H9 (cell line): Measurements from ENCODE around the gene TRIOBP. TPM values are rescaled to one million over a fixed set of nuclear protein-coding genes. Genes with fewer than 3 reads are reported as not detected.

Experiments
- DNase-seq: peaks from one replicate; pipeline ENCODE4 v3.0.0-alpha.2; 2017
- H2AFZ ChIP-seq: one replicate; pipeline ENCODE4 v1.6.1; 2013; ENCODE audit warnings: mild to moderate bottlenecking, low read length, control low read depth, moderate library complexity
- H2AK5ac ChIP-seq: 2 replicates; pipeline ENCODE4 v1.6.1; 2013; ENCODE audit warnings: low read length, control low read depth, mixed read lengths; ENCODE audit not compliant: insufficient read length
- H2BK120ac ChIP-seq: one replicate; pipeline ENCODE4 v1.6.1; 2013; ENCODE audit warnings: low read depth, mild to moderate bottlenecking, low read length, control low read depth, inconsistent platforms; ENCODE audit not compliant: poor library complexity, severe bottlenecking
- H2BK12ac ChIP-seq: 2 replicates; pipeline ENCODE4 v1.6.1; 2013; ENCODE audit warnings: low read length, control low read depth, mixed read lengths, low read depth; ENCODE audit not compliant: insufficient read length
- H2BK15ac ChIP-seq: 2 replicates; pipeline ENCODE4 v1.6.1; 2013; ENCODE audit warnings: low read depth, low read length, control low read depth
- H2BK20ac ChIP-seq: one replicate; pipeline ENCODE4 v1.6.1; 2013; ENCODE audit warnings: low read depth, mild to moderate bottlenecking, low read length, control low read depth, inconsistent platforms; ENCODE audit not compliant: poor library complexity, severe bottlenecking
- H2BK5ac ChIP-seq: 2 replicates; pipeline ENCODE4 v1.6.1; 2013; ENCODE audit warnings: low read length, control low read depth, mixed read lengths; ENCODE audit not compliant: insufficient read length
- H3K14ac ChIP-seq: 2 replicates; pipeline ENCODE4 v1.6.1; 2013; ENCODE audit warnings: low read length, control low read depth; ENCODE audit not compliant: insufficient read depth
- H3K18ac ChIP-seq: 2 replicates; pipeline ENCODE4 v1.6.1; 2013; ENCODE audit warnings: low read depth, mild to moderate bottlenecking, mixed read lengths, low read length, control low read depth; ENCODE audit not compliant: insufficient read length
- H3K23ac ChIP-seq: 2 replicates; pipeline ENCODE4 v1.6.1; 2013; ENCODE audit warnings: low read length, control low read depth, mixed read lengths, low read depth; ENCODE audit not compliant: insufficient read length
- H3K23me2 ChIP-seq: 2 replicates; pipeline ENCODE4 v1.6.1; 2013; ENCODE audit warnings: low read depth, mild to moderate bottlenecking, mixed read lengths, low read length, control low read depth; ENCODE audit not compliant: insufficient read length, poor library complexity, severe bottlenecking
- H3K27ac ChIP-seq: 2 replicates; pipeline ENCODE4 v1.5.1; 2013; ENCODE audit warnings: low read length, control low read depth, mixed read lengths, low read depth; ENCODE audit not compliant: insufficient read length
- H3K27me3 ChIP-seq: 2 replicates; pipeline ENCODE4 v1.6.1; 2013; ENCODE audit warnings: low read length, control low read depth, inconsistent platforms; ENCODE audit not compliant: insufficient read depth
- H3K4ac ChIP-seq: 2 replicates; pipeline ENCODE4 v1.6.1; 2013; ENCODE audit warnings: low read depth, mild to moderate bottlenecking, control low read depth, inconsistent platforms, low read length, moderate library complexity
- H3K4me1 ChIP-seq: 2 replicates; pipeline ENCODE4 v1.6.1; 2013; ENCODE audit warnings: low read length, control low read depth, inconsistent platforms; ENCODE audit not compliant: insufficient read depth
- H3K4me2 ChIP-seq: 2 replicates; pipeline ENCODE4 v1.6.1; 2013; ENCODE audit warnings: low read length, control low read depth, mixed read lengths; ENCODE audit not compliant: insufficient read length, insufficient read depth
- H3K56ac ChIP-seq: 2 replicates; pipeline ENCODE4 v1.6.1; 2013; ENCODE audit warnings: low read depth, mild to moderate bottlenecking, mixed read lengths, low read length, control low read depth; ENCODE audit not compliant: insufficient read length
- H3K79me1 ChIP-seq: 2 replicates; pipeline ENCODE4 v1.6.1; 2013; ENCODE audit warnings: low read depth, mild to moderate bottlenecking, moderate library complexity, low read length, control low read depth, inconsistent platforms; ENCODE audit not compliant: insufficient read depth, poor library complexity, severe bottlenecking
- H3K79me2 ChIP-seq: 2 replicates; pipeline ENCODE4 v1.6.1; 2013; ENCODE audit warnings: low read length, control low read depth, inconsistent platforms; ENCODE audit not compliant: insufficient read depth
- H3K9ac ChIP-seq: 2 replicates; pipeline ENCODE4 v1.6.1; 2013; ENCODE audit warnings: low read length, control low read depth, mixed read lengths; ENCODE audit not compliant: insufficient read length; ENCODE audit errors: extremely low read depth
- H3K9me3 ChIP-seq: one replicate; pipeline ENCODE4 v1.6.1; 2013; ENCODE audit warnings: low read depth, low read length, inconsistent platforms; ENCODE audit not compliant: control insufficient read depth
- H3T11ph ChIP-seq: one replicate; pipeline ENCODE4 v1.6.1; 2013; ENCODE audit warnings: mild to moderate bottlenecking, low read length, control low read depth, inconsistent platforms
- H4K20me1 ChIP-seq: one replicate; pipeline ENCODE4 v1.6.1; 2013; ENCODE audit not compliant: control insufficient read depth, insufficient read length, insufficient read depth
- H4K5ac ChIP-seq: 2 replicates; pipeline ENCODE4 v1.6.1; 2013; ENCODE audit warnings: low read depth, mild to moderate bottlenecking, mixed read lengths, low read length, control low read depth; ENCODE audit not compliant: insufficient read length
- H4K8ac ChIP-seq: replicated peaks from 2 replicates; pipeline ENCODE4 v1.6.1; 2013; ENCODE audit warnings: low read length, control low read depth, mixed read lengths, low read depth; ENCODE audit not compliant: insufficient read length
- H4K91ac ChIP-seq: 2 replicates; pipeline ENCODE4 v1.6.1; 2013; ENCODE audit warnings: low read depth, mild to moderate bottlenecking, moderate library complexity, mixed read lengths, low read length, control low read depth; ENCODE audit not compliant: insufficient read length
- H3K27ac Mint-ChIP-seq, 3 experiments: 2 replicates in 2 of 3; 3 replicates in 1 of 3; pipeline ENCODE4 v1.8.0; 2020 to 2021; ENCODE audit warnings: mixed read lengths in 3 of 3, mild to moderate bottlenecking in 1 of 3, moderate library complexity in 1 of 3
- H3K27me3 Mint-ChIP-seq: 2 replicates; pipeline ENCODE4 v1.8.0; 2021; ENCODE audit warnings: low read depth, mild to moderate bottlenecking, moderate library complexity, mixed read lengths
- H3K36me3 Mint-ChIP-seq, 3 experiments: 2 replicates in 2 of 3; 3 replicates in 1 of 3; pipeline ENCODE4 v1.8.0; 2020 to 2021; ENCODE audit warnings: low read depth in 3 of 3, mixed read lengths in 3 of 3; ENCODE audit not compliant: insufficient read depth in 1 of 3
- H3K4me1 Mint-ChIP-seq, 2 experiments: 2 replicates each; pipeline ENCODE4 v1.8.0; 2020; ENCODE audit warnings: mixed read lengths in 2 of 2
- H3K4me3 Mint-ChIP-seq, 2 experiments: 2 replicates in 1 of 2; 3 replicates in 1 of 2; pipeline ENCODE4 v1.8.0; 2020 to 2021; ENCODE audit warnings: mild to moderate bottlenecking in 2 of 2, mixed read lengths in 2 of 2, moderate library complexity in 1 of 2
- H3K9me3 Mint-ChIP-seq, 2 experiments: 2 replicates in 1 of 2; 3 replicates in 1 of 2; pipeline ENCODE4 v1.8.0; 2020; ENCODE audit warnings: mild to moderate bottlenecking in 2 of 2, mixed read lengths in 2 of 2, moderate library complexity in 1 of 2
- WGBS: extraction: QIAGEN DNeasy Blood & Tissue Kit; methylation state at CpG from one replicate; pipeline ENCODE4 v1.1.7; 2013; ENCODE audit warnings: missing lambda C conversion rate, low lambda C conversion rate, mixed read lengths; ENCODE audit not compliant: insufficient read length; ENCODE audit errors: extremely low coverage; 5-methylcytosine and 5-hydroxymethylcytosine counted together
- total RNA-seq: library from RNA; stranded (reverse); gene quantifications from 2 replicates; pipeline ENCODE4 v1.2.1, GENCODE V29; 2021
- TF ChIP-seq, protein P1 (sequence below): fragments of 200-600 bp; sonication (generic); conservative IDR thresholded peaks from 3 replicates; pipeline ENCODE4 v1.8.0; 2021; ENCODE audit warnings: antibody characterized with exemption, mild to moderate bottlenecking

TRIOBP gene
- total RNA-seq, 1 experiment from 2014 or later: 52.7 TPM

- H3K4me3 Mint-ChIP-seq: no peak overlapping the region
- peaks cover 9 to 12% of the 10 kb centered on the region in 2 experiments for H3K4me1 Mint-ChIP-seq
- TF ChIP-seq, protein P1, sequence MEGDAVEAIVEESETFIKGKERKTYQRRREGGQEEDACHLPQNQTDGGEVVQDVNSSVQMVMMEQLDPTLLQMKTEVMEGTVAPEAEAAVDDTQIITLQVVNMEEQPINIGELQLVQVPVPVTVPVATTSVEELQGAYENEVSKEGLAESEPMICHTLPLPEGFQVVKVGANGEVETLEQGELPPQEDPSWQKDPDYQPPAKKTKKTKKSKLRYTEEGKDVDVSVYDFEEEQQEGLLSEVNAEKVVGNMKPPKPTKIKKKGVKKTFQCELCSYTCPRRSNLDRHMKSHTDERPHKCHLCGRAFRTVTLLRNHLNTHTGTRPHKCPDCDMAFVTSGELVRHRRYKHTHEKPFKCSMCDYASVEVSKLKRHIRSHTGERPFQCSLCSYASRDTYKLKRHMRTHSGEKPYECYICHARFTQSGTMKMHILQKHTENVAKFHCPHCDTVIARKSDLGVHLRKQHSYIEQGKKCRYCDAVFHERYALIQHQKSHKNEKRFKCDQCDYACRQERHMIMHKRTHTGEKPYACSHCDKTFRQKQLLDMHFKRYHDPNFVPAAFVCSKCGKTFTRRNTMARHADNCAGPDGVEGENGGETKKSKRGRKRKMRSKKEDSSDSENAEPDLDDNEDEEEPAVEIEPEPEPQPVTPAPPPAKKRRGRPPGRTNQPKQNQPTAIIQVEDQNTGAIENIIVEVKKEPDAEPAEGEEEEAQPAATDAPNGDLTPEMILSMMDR: no peak
- Histone ChIP-seq H4K8ac (no peak overlapping the region), H3K79me2 (peaks cover 7% of the 10 kb centered on the region; the same call in 1 of the 2 replicates), H2BK120ac (no peak overlapping the region), H4K5ac (no peak overlapping the region), H3K79me1 (no peaks in the 10 kb centered on the region), H3K18ac (no peak overlapping the region), H4K20me1 (no peaks in the 10 kb centered on the region), H3K9ac (no peak overlapping the region), H2BK5ac (no peak overlapping the region), H2BK12ac (no peak overlapping the region), H4K91ac (no peak overlapping the region), H2BK15ac (no peak overlapping the region), H2AFZ (no peak overlapping the region), H3K27me3 (no peaks in the 10 kb centered on the region), H3T11ph (no peak overlapping the region), H3K9me3 (no peaks in the 10 kb centered on the region), H3K4me1 (peaks cover 2% of the 10 kb centered on the region; the same call in 1 of the 2 replicates), H3K23me2 (peaks cover 7% of the 10 kb centered on the region), H2AK5ac (no peak overlapping the region), H3K4ac (no peak overlapping the region), H3K4me2 (no peak overlapping the region), H3K23ac (no peak overlapping the region), H3K27ac (no peak overlapping the region), H3K56ac (no peak overlapping the region), H2BK20ac (no peak overlapping the region), H3K14ac (no peak overlapping the region)
- no peak for DNase-seq
- H3K36me3 Mint-ChIP-seq: peaks cover 10 to 43% (median 38%) of the 10 kb centered on the region in 3 experiments; a peak in 6 of 7 replicates
- no peak overlapping the region for H3K27ac Mint-ChIP-seq
- H3K27me3 Mint-ChIP-seq: no peaks in the 10 kb centered on the region
- no peaks in the 10 kb centered on the region; a peak in 1 of 5 replicates for H3K9me3 Mint-ChIP-seq
- no CpG with 5 or more reads among the region's 14 CpGs for WGBS
Measured at GRCh38 chr22:37654563-37655251, 42.1 kb upstream of the TRIOBP start.
